Endometrial microvascular endothelial cells (primary cell): ENCODE results near the gene ATP6V1E1. TPM values are rescaled to one million over a fixed set of nuclear protein-coding genes. Genes with fewer than 3 reads are reported as not detected.
"Not testable (repeated sequence)": the region's sequence is repeated elsewhere in the genome, so short reads cannot be mapped to it uniquely, and the experiment has no call there.

Experiments
- in situ Hi-C: cut with HindIII; loops from 2 replicates; pipeline ENCODE4 v1.10.0; 2017; ENCODE audit warnings: low sequenced_read_pairs, low pct_unique_long_range_greater_than_20kb; ENCODE audit errors: inconsistent ontology term
- total RNA-seq: library from RNA; depleted of rRNA; stranded (reverse); fragments of >200 nt; gene quantifications from one replicate; pipeline ENCODE4 v1.2.3, GENCODE V29; 2015; ENCODE audit errors: inconsistent ontology term

ATP6V1E1 gene
- 127 TPM for total RNA-seq

DNA sequence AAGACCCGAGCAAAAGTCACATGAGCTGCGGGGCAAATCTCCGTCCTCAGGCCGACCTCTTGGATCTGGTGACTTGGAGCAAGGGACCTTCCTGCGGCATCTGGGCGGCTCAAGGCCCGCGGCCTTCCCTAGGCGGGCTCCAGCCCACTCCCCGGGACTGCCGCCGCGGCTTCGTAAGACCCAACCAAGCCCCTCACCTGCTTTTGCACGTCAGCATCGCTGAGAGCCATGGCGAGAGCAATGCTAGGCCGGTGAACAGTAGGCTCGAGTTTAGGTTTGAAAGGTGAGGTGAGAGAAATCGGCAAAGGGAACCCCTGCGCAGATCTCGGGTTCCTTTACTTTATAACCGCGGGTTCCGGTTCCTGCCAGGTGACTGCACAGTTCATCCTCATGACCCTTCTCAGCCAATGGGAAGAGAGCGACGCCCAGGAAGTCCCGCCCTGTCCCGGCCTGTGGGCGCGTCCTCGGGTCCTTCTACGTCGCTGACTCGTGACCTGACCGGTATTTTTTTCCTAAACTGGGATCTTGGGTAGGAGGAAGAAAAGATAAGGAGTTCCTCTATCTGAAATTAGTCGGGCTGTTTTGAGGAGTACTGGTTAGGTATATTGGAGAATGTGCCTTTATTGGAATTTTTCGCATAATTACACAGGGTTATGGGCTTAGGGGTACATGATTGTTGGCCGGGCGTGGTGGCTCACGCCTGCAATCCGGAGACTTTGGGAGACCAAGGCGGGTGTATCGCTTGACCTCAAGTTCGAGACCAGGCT is at the start of gene ATP6V1E1:
Gene ATP6V1E1 (minus strand): TSS at position 344 of the 767 bp plus-strand sequence. CDS start 114 bp downstream, at position 230.
- in situ Hi-C loops = no loop called here

DNA sequence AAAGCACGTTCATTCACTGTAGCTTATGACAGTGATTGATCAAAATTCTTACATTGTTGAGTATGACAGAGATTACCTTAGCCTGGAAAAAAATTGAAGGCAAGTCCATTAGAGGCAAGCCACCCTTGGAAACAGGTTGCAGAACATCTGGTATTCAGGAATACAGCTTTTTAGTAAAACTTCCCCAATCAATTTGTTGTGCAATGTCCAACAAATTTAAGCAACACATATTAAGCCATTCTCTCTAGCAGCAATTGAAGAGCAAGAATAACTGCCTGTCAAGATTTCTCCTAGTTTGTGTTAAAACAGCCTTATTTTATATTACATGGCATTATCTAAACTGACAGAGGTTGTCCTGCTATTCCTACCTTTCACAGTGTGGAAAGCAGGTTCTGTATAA is 47.0 kb upstream of the ATP6V1E1 start:
- in situ Hi-C loops = no loop called here

DNA sequence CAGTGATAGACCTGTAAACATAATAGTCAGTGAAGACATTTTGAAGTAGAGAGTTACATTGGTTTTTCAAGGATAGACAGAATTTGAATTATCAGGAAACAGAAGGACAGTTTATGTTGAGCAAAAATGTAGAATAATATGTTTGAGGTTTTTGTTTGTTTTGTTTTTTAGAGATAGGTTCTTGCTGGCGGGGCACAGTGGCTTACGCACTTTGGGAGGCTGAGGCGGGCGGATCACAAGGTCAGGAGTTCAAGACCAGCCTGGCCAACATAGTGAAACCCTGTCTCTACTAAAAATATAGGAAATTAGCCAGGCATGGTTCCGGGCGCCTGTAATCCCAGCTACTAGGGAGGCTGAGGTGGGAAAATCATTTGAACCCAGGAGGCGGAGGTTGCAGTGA is 45.6 kb upstream of the ATP6V1E1 start:
- in situ Hi-C loops = no loop called here

- in situ Hi-C loops = no loop called here
These were observed 44.0 kb upstream of the ATP6V1E1 start for GRCh38 chr22:17672417-17672991.

GRCh38 chr22:17671521-17672092 is 43.1 kb upstream of the ATP6V1E1 start:
- in situ Hi-C loops = not testable (repeated sequence)

DNA sequence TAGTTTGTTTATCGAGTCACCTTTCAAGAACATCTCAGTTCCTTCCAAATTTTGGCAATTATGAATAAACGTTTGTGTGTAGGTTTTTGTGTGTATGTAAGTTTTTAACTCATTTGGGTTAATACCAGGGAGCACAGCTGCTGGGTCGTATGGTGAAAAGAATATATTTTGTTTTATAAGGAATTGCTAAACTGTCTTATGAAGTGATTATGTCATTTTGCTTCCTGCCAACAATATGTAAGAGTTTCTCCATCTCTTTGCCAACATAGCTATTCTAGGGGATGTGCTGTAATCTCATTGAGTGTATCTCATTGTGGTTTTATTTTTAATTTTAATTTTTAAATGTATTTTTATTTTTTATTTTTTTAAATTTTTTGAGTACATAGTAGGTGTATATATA is 37.3 kb upstream of the ATP6V1E1 start:
- in situ Hi-C loops = no loop called here

- in situ Hi-C loops = no loop called here
These were observed 36.7 kb upstream of the ATP6V1E1 start for GRCh38 chr22:17665248-17665647.

GRCh38 chr22:17664414-17665055 is 36.0 kb upstream of the ATP6V1E1 start:
- in situ Hi-C loops = no loop called here

GRCh38 chr22:17656870-17657395 is 28.4 kb upstream of the ATP6V1E1 start:
- in situ Hi-C loops = no loop called here

DNA sequence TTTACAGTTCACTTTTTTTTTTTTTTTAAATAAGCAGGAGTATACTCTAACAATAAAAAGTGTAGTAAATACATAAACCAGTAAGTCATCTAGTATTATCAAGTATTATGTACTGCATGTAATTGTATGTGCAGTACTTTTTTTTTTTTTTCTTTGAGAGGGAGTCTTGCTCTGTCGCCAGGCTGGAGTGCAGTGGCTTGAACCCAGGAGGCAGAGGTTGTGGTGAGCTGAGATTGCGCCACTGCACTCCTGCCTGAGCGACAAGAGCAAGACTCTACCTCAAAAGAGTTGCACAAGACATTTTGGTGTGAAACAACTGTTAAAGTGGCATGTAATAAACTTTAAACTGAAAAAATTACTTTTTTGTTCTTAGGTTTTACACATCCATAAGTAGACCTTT is 26.7 kb upstream of the ATP6V1E1 start:
- in situ Hi-C loops = no loop called here

GRCh38 chr22:17648569-17648968 is 20.0 kb upstream of the ATP6V1E1 start:
- in situ Hi-C loops = no loop called here

GRCh38 chr22:17647991-17648390 is 19.4 kb upstream of the ATP6V1E1 start:
- in situ Hi-C loops = no loop called here

DNA sequence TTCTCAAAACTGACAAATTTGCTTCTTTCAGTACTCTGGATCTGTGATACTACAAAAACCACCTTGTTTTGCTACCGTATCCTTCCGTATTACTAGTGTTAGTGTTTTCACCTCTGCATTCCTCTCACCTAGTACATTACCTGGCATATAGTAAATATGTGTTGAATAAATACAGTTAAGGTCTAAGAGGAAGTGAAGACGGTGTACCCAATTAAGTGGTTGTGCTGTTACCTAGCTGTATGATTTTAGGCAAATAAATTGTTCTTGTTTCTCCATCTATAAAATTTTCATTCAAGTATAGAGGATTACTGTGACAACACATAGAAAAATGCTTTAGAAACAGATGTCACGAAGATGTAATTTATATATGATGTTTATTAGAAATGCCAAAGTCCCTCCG is 18.9 kb upstream of the ATP6V1E1 start:
- in situ Hi-C loops = no loop called here

- in situ Hi-C loops = not testable (repeated sequence)
These were observed 13.8 kb upstream of the ATP6V1E1 start for GRCh38 chr22:17642357-17642756.

DNA sequence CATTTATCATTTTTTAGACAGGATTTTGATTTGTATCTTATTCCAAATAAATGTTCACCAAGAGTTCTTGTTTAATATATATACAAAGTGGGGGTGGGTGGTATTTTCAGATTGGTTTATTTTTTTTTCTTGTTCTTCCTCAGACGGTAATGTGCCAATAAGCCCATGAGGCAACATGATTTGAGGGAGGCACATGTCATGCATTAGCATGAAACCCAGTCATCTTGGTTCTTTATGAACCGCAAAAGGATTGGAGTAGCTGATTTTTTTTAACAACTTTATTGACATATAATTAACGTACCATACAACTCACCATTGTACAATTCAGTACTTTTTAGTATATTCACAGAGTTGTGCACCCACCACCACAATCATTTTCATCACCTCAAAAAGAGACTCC is 12.7 kb upstream of the ATP6V1E1 start:
- in situ Hi-C loops = no loop called here

DNA sequence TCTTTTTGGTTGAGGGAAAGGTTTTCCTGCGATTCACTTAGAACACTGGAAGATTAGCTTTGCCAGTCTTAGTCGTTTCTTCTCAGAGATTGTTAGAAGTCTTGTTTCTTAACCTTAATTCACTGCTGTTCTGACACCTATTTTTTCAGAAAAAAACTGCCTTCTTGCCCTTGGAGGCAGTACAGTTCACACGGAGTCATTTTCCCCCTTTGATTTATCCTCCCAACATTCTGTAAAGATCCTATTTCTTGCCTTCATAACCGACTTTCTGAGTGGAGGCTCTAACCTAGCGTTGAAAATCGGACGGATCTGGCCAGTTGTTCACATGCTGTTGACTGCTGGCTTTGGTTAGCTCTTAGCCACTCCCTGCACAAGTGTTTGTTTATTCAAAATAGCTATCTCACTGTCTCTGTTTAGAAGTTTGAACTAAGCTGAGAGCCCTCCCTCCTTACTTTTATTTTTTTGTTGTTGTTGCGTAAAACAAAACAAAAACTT is 10.7 kb upstream of the ATP6V1E1 start:
- in situ Hi-C loops = no loop called here

GRCh38 chr22:17638432-17639246 is 10.1 kb upstream of the ATP6V1E1 start, which contains the start of gene BCL2L13:
BCL2L13 (plus strand) TSS chr22:17638757; CDS start chr22:17655712, 16,955 bp downstream.
- in situ Hi-C loops = no loop called here

GRCh38 chr22:17638182-17638431 is 9.6 kb upstream of the ATP6V1E1 start:
- in situ Hi-C loops = no loop called here
